Small intestine (tissue), 7 donors: ENCODE data around the gene BCL2L2. TPM values are rescaled to one million over a fixed set of nuclear protein-coding genes. Genes with fewer than 3 reads are reported as not detected.

Experiments used
- DNase-seq, 2 donors: peaks; one replicate each; pipeline versions ENCODE4 v3.0.0 to v3.0.0-alpha.2; 2013
- FAIRE-seq: peaks from 2 replicates; lab custom pipeline; 2012; peaks lifted over from hg19 to GRCh38; lab: Jason Lieb, UNC
- H3K27ac ChIP-seq, 3 donors: one replicate each; pipeline ENCODE4 v1.5.1; 2013; ENCODE audit warnings: low read length in 2 of 3, mild to moderate bottlenecking in 2 of 3, control low read depth in 1 of 3, inconsistent platforms in 1 of 3, low read depth in 1 of 3, moderate library complexity in 1 of 3
- H3K27me3 ChIP-seq, 3 donors: one replicate each; pipeline ENCODE4 v1.6.1; 2013; ENCODE audit warnings: low read length in 3 of 3, inconsistent platforms in 1 of 3; ENCODE audit not compliant: control insufficient read depth in 3 of 3, insufficient read depth in 3 of 3
- H3K36me3 ChIP-seq, 3 donors: one replicate each; pipeline ENCODE4 v1.6.1; 2013; ENCODE audit warnings: low read length in 3 of 3, inconsistent platforms in 1 of 3, low read depth in 1 of 3, mild to moderate bottlenecking in 1 of 3, moderate library complexity in 1 of 3; ENCODE audit not compliant: control insufficient read depth in 3 of 3, insufficient read depth in 2 of 3
- H3K4me1 ChIP-seq, 3 donors: one replicate each; pipeline ENCODE4 v1.6.1; 2013; ENCODE audit warnings: low read length in 2 of 3, inconsistent platforms in 1 of 3, low read depth in 1 of 3, mild to moderate bottlenecking in 1 of 3, moderate library complexity in 1 of 3; ENCODE audit not compliant: control insufficient read depth in 3 of 3, insufficient read depth in 2 of 3
- H3K4me3 ChIP-seq, 3 donors: one replicate each; pipeline ENCODE4 v1.5.1; 2013; ENCODE audit warnings: low read length in 3 of 3, control low read depth in 1 of 3, inconsistent platforms in 1 of 3, low read depth in 1 of 3, mild to moderate bottlenecking in 1 of 3, moderate library complexity in 1 of 3
- H3K9me3 ChIP-seq, 2 donors: one replicate each; pipeline ENCODE4 v1.6.1; 2013; ENCODE audit warnings: low read depth in 1 of 2, low read length in 1 of 2; ENCODE audit not compliant: control insufficient read depth in 2 of 2, insufficient read depth in 1 of 2
- WGBS, 3 donors: extraction: QIAGEN DNeasy Blood & Tissue Kit; methylation state at CpG; one replicate each; pipeline ENCODE4 v1.1.7; 2013; 5-methylcytosine and 5-hydroxymethylcytosine counted together
- polyA plus RNA-seq, 4 donors: library from polyadenylated mRNA; stranded (reverse) in 3 of 4; unstranded in 1 of 4; fragments of 200-250 nt in 3 of 4; fragments of 120-200 nt in 1 of 4; gene quantifications; one replicate each; pipeline versions ENCODE4 v1.2.1 to v1.2.3, GENCODE V29; 2013
- donor health status: healthy with polysubstance abuse.
- donor health status: control.
- donor health status: control.
- donor health status: Bipolar disorder and iron deficiency.
- donor health status: healthy.

BCL2L2 gene
- polyA plus RNA-seq, 4 donors: 30.8 to 50.0 (median 37.7) TPM

GRCh38 chr14:23302290-23303225 lies 4.1 kb upstream of the BCL2L2 start, which contains the start of gene PPP1R3E:
Gene PPP1R3E, minus strand, starts transcription at chr14:23302859. Its CDS starts 283 bp downstream, at chr14:23302576.
- Histone ChIP-seq H3K36me3 (peaks cover 0 to 6% (median 2%) of the 10 kb centered on the region in 3 donors), H3K4me1 (peaks cover 2 to 39% (median 4%) of the 10 kb centered on the region in 3 donors), H3K27me3 (no peaks in the 10 kb centered on the region), H3K9me3 (no peaks in the 10 kb centered on the region), H3K4me3 (peak within 1 kb of the TSS; percentile 68 to 75 (median 73)), H3K27ac (peak within 1 kb of the TSS; percentile 91 to 98 (median 93))
- FAIRE-seq: no peak
- 1 to 2% (median 2%) methylated on average over 66 to 81 of the region's 81 CpGs for WGBS, 3 donors
- DNase-seq: peak; percentile 71 to 84

GRCh38 chr14:23307146-23307530 lies 505 bp downstream of the BCL2L2 start:
- DNase-seq: no peak
- 10 to 18% (median 15%) methylated on average over 5 of the region's 5 CpGs for WGBS, 3 donors
- H3K36me3 ChIP-seq: peaks cover 0 to 36% (median 2%) of the 10 kb centered on the region in 3 donors
- H3K27ac ChIP-seq: peak overlapping the region; percentile 1 to 96 (median 76)
- peak overlapping the region; percentile 57 to 89 (median 57) for H3K4me3 ChIP-seq
- H3K4me1 ChIP-seq: peaks cover 10 to 43% (median 11%) of the 10 kb centered on the region in 3 donors
- H3K27me3 ChIP-seq: no peaks in the 10 kb centered on the region
- no peak for FAIRE-seq
- no peaks in the 10 kb centered on the region for H3K9me3 ChIP-seq

GRCh38 chr14:23307687-23308644 lies 1.3 kb downstream of the BCL2L2 start:
- Histone ChIP-seq H3K4me3 (peak overlapping the region in 2 of 3 donors; percentile 57 to 89), H3K4me1 (peaks cover 10 to 38% (median 11%) of the 10 kb centered on the region in 3 donors), H3K36me3 (peaks cover 0 to 36% (median 2%) of the 10 kb centered on the region in 3 donors), H3K27me3 (no peaks in the 10 kb centered on the region), H3K9me3 (no peaks in the 10 kb centered on the region), H3K27ac (peak overlapping the region in 2 of 3 donors; percentile 76 to 96)
- WGBS, 3 donors: 87 to 88% (median 88%) methylated on average over 22 of the region's 22 CpGs
- DNase-seq: no peak
- FAIRE-seq: no peak

GRCh38 chr14:23308721-23309445 lies 2.2 kb downstream of the BCL2L2 start:
- no peaks in the 10 kb centered on the region for H3K27me3 ChIP-seq
- H3K36me3 ChIP-seq: peaks cover 0 to 37% (median 2%) of the 10 kb centered on the region in 3 donors
- FAIRE-seq: no peak
- H3K4me3 ChIP-seq: peak overlapping the region in 1 of 3 donors; percentile 89
- DNase-seq: no peak
- 73 to 86% (median 81%) methylated on average over 17 of the region's 17 CpGs for WGBS, 3 donors
- H3K9me3 ChIP-seq: no peaks in the 10 kb centered on the region
- peaks cover 10 to 35% (median 11%) of the 10 kb centered on the region in 3 donors for H3K4me1 ChIP-seq
- H3K27ac ChIP-seq: no peak overlapping the region

- FAIRE-seq (no peak), DNase-seq (no peak)
- Histone ChIP-seq H3K27ac (no peak overlapping the region), H3K4me3 (no peak overlapping the region), H3K9me3 (no peaks in the 10 kb centered on the region), H3K4me1 (peaks cover 10 to 30% (median 11%) of the 10 kb centered on the region in 3 donors), H3K36me3 (peaks cover 0 to 38% (median 4%) of the 10 kb centered on the region in 3 donors), H3K27me3 (no peaks in the 10 kb centered on the region)
- 95 to 100% (median 100%) methylated on average over 1 of the region's 1 CpG for WGBS, 3 donors
Observed at GRCh38 chr14:23310546-23310945, 3.9 kb downstream of the BCL2L2 start.

- DNase-seq (no peak), FAIRE-seq (no peak)
- WGBS, 3 donors: 79 to 87% (median 83%) methylated on average over 5 of the region's 5 CpGs
- peaks cover 0 to 8% (median 0%) of the 10 kb centered on the region in 3 donors for H3K4me1 ChIP-seq
- H3K9me3 ChIP-seq: peaks cover 2 to 3% of the 10 kb centered on the region in 2 donors
- peaks cover 0 to 21% (median 2%) of the 10 kb centered on the region in 3 donors for H3K36me3 ChIP-seq
- H3K4me3 ChIP-seq: no peak overlapping the region
- no peaks in the 10 kb centered on the region for H3K27me3 ChIP-seq
- H3K27ac ChIP-seq: no peak overlapping the region
Observed at GRCh38 chr14:23316300-23316699, 9.7 kb downstream of the BCL2L2 start.

- no peak for DNase-seq
- no peak for FAIRE-seq
- H3K36me3 ChIP-seq: peaks cover 10 to 35% (median 15%) of the 10 kb centered on the region in 3 donors
- no peaks in the 10 kb centered on the region for H3K27me3 ChIP-seq
- H3K4me1 ChIP-seq: peaks cover 2 to 15% (median 3%) of the 10 kb centered on the region in 3 donors
- peak overlapping the region; percentile 91 to 99 (median 98) for H3K27ac ChIP-seq
- peak overlapping the region; percentile 36 to 48 (median 45) for H3K4me3 ChIP-seq
- H3K9me3 ChIP-seq: peaks cover 2 to 3% of the 10 kb centered on the region in 2 donors
- WGBS, 3 donors: 84 to 91% (median 88%) methylated on average over 17 of the region's 17 CpGs
Observed at GRCh38 chr14:23319746-23320583, 13.3 kb downstream of the BCL2L2 start.
